Left cardiac atrium (tissue), 4 donors: ENCODE measurements around the gene C11orf24. TPM values are rescaled to one million over a fixed set of nuclear protein-coding genes. Genes with fewer than 3 reads are reported as not detected.
"Not testable (repeated sequence)": the region's sequence is repeated elsewhere in the genome, so short reads cannot be mapped to it uniquely, and the experiment has no call there.

Experiments
- ATAC-seq, 2 donors: fragments of 200-7000 bp; cut with Tn5 transposase; one replicate each; pipeline ENCODE4 v1.9.1; 2020; ENCODE audit warnings: mild to moderate bottlenecking in 2 of 2, moderate library complexity in 2 of 2
- DNase-seq: peaks from one replicate; pipeline ENCODE4 v3.0.0-alpha.2; 2020
- intact Hi-C, 2 donors: fragments of 100-400 bp; cut with DNase I; formaldehyde crosslinking; loops; one replicate each; pipeline versions ENCODE4 v1.14.1 to v1.15.1; 2022 to 2023
- total RNA-seq, 2 donors: library from RNA; stranded (reverse); fragmentation: NEBNext Ultra II Directional; extraction: Animal tissue kit (Norgen Biotek cat#: 25700); gene quantifications; one replicate each; pipeline ENCODE4 v1.2.1, GENCODE V29; 2021
- donor health status: DM: no; HTN: yes; CAD: no.
- donor health status: DM: no; HTN: yes; CAD: no; lungs with severe emphysema.
- donor health status: DM: yes; HTN: yes; CAD: no.
- donor health status: Dilated cardiomyopathy.

The C11orf24 gene
- total RNA-seq, 2 donors from 2014 or later, result 28.7 to 42.0 TPM

GRCh38 chr11:68261006-68261405 lies 10.8 kb downstream of the C11orf24 start:
- ATAC-seq (no peak), DNase-seq (no peak)
- intact Hi-C loops, result no loop called here

GRCh38 chr11:68260484-68260883 lies 11.3 kb downstream of the C11orf24 start:
- intact Hi-C loops, result no loop called here
- DNase-seq (no peak), ATAC-seq (no peak)

GRCh38 chr11:68259122-68259959 lies 12.4 kb downstream of the C11orf24 start:
- DNase-seq, result no peak
- no peak for ATAC-seq
- intact Hi-C loops, result loop anchor here (5.0 to 10.0 kb wide), 3 partner anchors 38 to 185 kb away; no protein-coding TSS in a partner anchor

- ATAC-seq, result no peak
- no peak for DNase-seq
- intact Hi-C loops, result loop anchor here (5.0 to 10.0 kb wide), 3 partner anchors 39 to 186 kb away; no protein-coding TSS in a partner anchor
Measured at GRCh38 chr11:68258363-68258765, 13.4 kb downstream of the C11orf24 start.

GRCh38 chr11:68257477-68258362 lies 14.1 kb downstream of the C11orf24 start:
- peak; percentile 97 for DNase-seq
- intact Hi-C loops, result loop anchor here (2.0 to 10.0 kb wide), 5 partner anchors 39 to 189 kb away; no protein-coding TSS in a partner anchor
- peak; percentile 82 to 90 for ATAC-seq

GRCh38 chr11:68256331-68256741 lies 15.4 kb downstream of the C11orf24 start:
- ATAC-seq, result peak in 1 of 2 donors; percentile 11
- DNase-seq, result no peak
- intact Hi-C loops, result loop anchor here (2.0 to 10.0 kb wide), 5 partner anchors 40 to 190 kb away; no protein-coding TSS in a partner anchor

GRCh38 chr11:68255526-68255925 lies 16.2 kb downstream of the C11orf24 start:
- intact Hi-C loops, result loop anchor here (5.0 to 10.0 kb wide), 3 partner anchors 42 to 189 kb away; no protein-coding TSS in a partner anchor
- no peak for ATAC-seq
- DNase-seq, result no peak

- intact Hi-C loops, result loop anchor here in 1 of 2 donors (10.0 kb wide), 1 partner anchor 190 kb away; no protein-coding TSS in a partner anchor
- ATAC-seq, result no peak
- no peak for DNase-seq
Measured at GRCh38 chr11:68254421-68254820, 17.4 kb downstream of the C11orf24 start.

- no peak for DNase-seq
- intact Hi-C loops, result loop anchor here in 1 of 2 donors (10.0 kb wide), 1 partner anchor 193 kb away; no protein-coding TSS in a partner anchor
Measured at GRCh38 chr11:68251765-68252164, 20.0 kb downstream of the C11orf24 start.

GRCh38 chr11:68244912-68245311 lies 26.9 kb downstream of the C11orf24 start:
- ATAC-seq, DNase-seq, intact Hi-C loops: not testable (repeated sequence)

More at GRCh38 chr11:68251765-68252164, 20.0 kb downstream of the C11orf24 start:
- no peak for ATAC-seq

GRCh38 chr11:68243847-68244246 lies 27.9 kb downstream of the C11orf24 start:
- intact Hi-C loops, ATAC-seq, DNase-seq: not testable (repeated sequence)

- ATAC-seq, result no peak
- intact Hi-C loops, result no loop called here
- DNase-seq, result no peak
Measured at GRCh38 chr11:68242616-68243015, 29.2 kb downstream of the C11orf24 start.

GRCh38 chr11:68231621-68232020 lies 40.2 kb downstream of the C11orf24 start:
- DNase-seq (no peak), ATAC-seq (no peak)
- intact Hi-C loops, result no loop called here

- ATAC-seq (no peak), DNase-seq (no peak)
- intact Hi-C loops, result no loop called here
Measured at GRCh38 chr11:68229601-68230000, 42.2 kb downstream of the C11orf24 start.

GRCh38 chr11:68226421-68226820 lies 45.4 kb downstream of the C11orf24 start:
- DNase-seq, result no peak
- intact Hi-C loops, result no loop called here
- ATAC-seq, result no peak

- ATAC-seq, result no peak
- intact Hi-C loops, result no loop called here
- DNase-seq, result no peak
Measured at GRCh38 chr11:68224606-68225005, 47.2 kb downstream of the C11orf24 start.

GRCh38 chr11:68223275-68223674 lies 48.5 kb downstream of the C11orf24 start:
- intact Hi-C loops, result no loop called here
- ATAC-seq (no peak), DNase-seq (no peak)

- no peak for ATAC-seq
- intact Hi-C loops, result no loop called here
- no peak for DNase-seq
Measured at GRCh38 chr11:68221406-68221805, 50.4 kb downstream of the C11orf24 start.

GRCh38 chr11:68216171-68216938 lies 55.4 kb downstream of the C11orf24 start:
- ATAC-seq (peak in 1 of 2 donors; percentile 17), DNase-seq (no peak)
- intact Hi-C loops, result no loop called here
